Fibroblast of the aortic adventitia (primary cell): Measurements from ENCODE around the gene RPP25L. TPM values are rescaled to one million over a fixed set of nuclear protein-coding genes. Genes with fewer than 3 reads are reported as not detected.
A peak's percentile ranks its signal among the peaks of the same experiment; 100 is the strongest.

Source experiments
- DNase-seq: peaks from one replicate; pipeline ENCODE4 v3.0.0-alpha.2; 2010; ENCODE audit warnings: low read depth
- H3K4me3 ChIP-seq: 2 replicates; pipeline ENCODE4 v1.5.1; 2011; ENCODE audit warnings: low read depth, mild to moderate bottlenecking, control low read depth, low read length, moderate library complexity
- CTCF ChIP-seq: IDR thresholded peaks from 2 replicates; pipeline ENCODE4 v1.5.1; 2011; ENCODE audit warnings: mild to moderate bottlenecking, low read length, control low read depth, inconsistent platforms; ENCODE audit not compliant: insufficient read depth
- total RNA-seq: library from RNA; depleted of rRNA; stranded (reverse); fragments of >200 nt; gene quantifications from 2 replicates; pipeline ENCODE4 v1.2.3, GENCODE V29; 2012; ENCODE audit warnings: low replicate concordance

RPP25L gene
- total RNA-seq, 1 donor: 9.6 TPM

- no peak for TF ChIP-seq CTCF
- H3K4me3 ChIP-seq: no peak overlapping the region
- no peak for DNase-seq
Measured at GRCh38 chr9:34630402-34631154, 18.7 kb upstream of the RPP25L start.

GRCh38 chr9:34629491-34629808 lies 17.6 kb upstream of the RPP25L start:
- no peak overlapping the region for H3K4me3 ChIP-seq
- TF ChIP-seq CTCF: no peak
- DNase-seq: no peak

GRCh38 chr9:34628656-34629490 lies 17.0 kb upstream of the RPP25L start, which contains the start of gene ARID3C:
Gene ARID3C, minus strand, starts transcription at chr9:34629066. Its CDS starts 1,052 bp downstream, at chr9:34628014.
- H3K4me3 ChIP-seq: peak within 1 kb of the TSS; percentile 51
- DNase-seq: no peak
- TF ChIP-seq CTCF: no peak

- DNase-seq: no peak
- H3K4me3 ChIP-seq: no peak overlapping the region
- TF ChIP-seq CTCF: no peak
Measured at GRCh38 chr9:34627716-34628655, 16.1 kb upstream of the RPP25L start.

- DNase-seq: no peak
- TF ChIP-seq CTCF: no peak
- no peak overlapping the region for H3K4me3 ChIP-seq
Measured at GRCh38 chr9:34625186-34625486, 13.2 kb upstream of the RPP25L start.

- DNase-seq: no peak
- TF ChIP-seq CTCF: no peak
- H3K4me3 ChIP-seq: no peak overlapping the region
Measured at GRCh38 chr9:34624475-34625185, 12.7 kb upstream of the RPP25L start.
